SU-DHL-6 (cell line): ENCODE data around the gene SPIRE2.

Experiments
- H2AFZ ChIP-seq: fragments of 200-600 bp; sonication (generic); 2 replicates; pipeline ENCODE4 v1.6.1; 2014; ENCODE audit warnings: low read depth, mild to moderate bottlenecking, moderate library complexity, mixed read lengths, antibody characterized with exemption, low read length; ENCODE audit not compliant: severe bottlenecking
- H3F3A ChIP-seq: fragments of 200-600 bp; shearing (Covaris generic); 2 replicates; pipeline ENCODE4 v1.6.0; 2016; ENCODE audit warnings: antibody characterized with exemption, mild to moderate bottlenecking; ENCODE audit not compliant: insufficient read depth
- H3K27ac ChIP-seq: fragments of 200-600 bp; sonication (generic); 2 replicates; pipeline ENCODE4 v1.5.1; 2016; ENCODE audit warnings: low read depth, mild to moderate bottlenecking, low read length, moderate library complexity, mixed read lengths
- H3K27me3 ChIP-seq: fragments of 200-600 bp; sonication (generic), shearing (Covaris generic); 2 replicates; pipeline ENCODE4 v1.6.0; 2014; ENCODE audit warnings: mild to moderate bottlenecking, low read length
- H3K36me3 ChIP-seq: fragments of 200-600 bp; sonication (generic); 2 replicates; pipeline ENCODE4 v1.6.1; 2014; ENCODE audit warnings: mild to moderate bottlenecking, low read length, mixed read lengths
- H3K4me2 ChIP-seq: fragments of 300-600, 200-600 bp; shearing (Covaris generic), sonication (generic); 2 replicates; pipeline ENCODE4 v1.6.0; 2014; ENCODE audit warnings: low read length, low read depth, mild to moderate bottlenecking; ENCODE audit not compliant: poor library complexity, severe bottlenecking
- H3K4me3 ChIP-seq: fragments of 200-600 bp; sonication (generic); 2 replicates; pipeline ENCODE4 v1.5.1; 2014; ENCODE audit warnings: antibody characterized with exemption, low read length, mild to moderate bottlenecking, mixed read lengths; ENCODE audit not compliant: insufficient read depth, poor library complexity, severe bottlenecking
- H3K79me2 ChIP-seq: fragments of 200-600 bp; sonication (generic); 2 replicates; pipeline ENCODE4 v1.6.1; 2014; ENCODE audit warnings: mild to moderate bottlenecking, low read length, moderate library complexity; ENCODE audit not compliant: insufficient read depth
- H3K9ac ChIP-seq: fragments of 200-600 bp; sonication (generic); 2 replicates; pipeline ENCODE4 v1.7.0; 2014; ENCODE audit warnings: mild to moderate bottlenecking, low read length
- H3K9me2 ChIP-seq: fragments of 200-600 bp; sonication (generic); replicated peaks from 2 replicates; pipeline ENCODE4 v1.6.1; 2014; ENCODE audit warnings: low read length; ENCODE audit not compliant: insufficient read depth
- H3K9me3 ChIP-seq: fragments of 200-600 bp; sonication (generic); 2 replicates; pipeline ENCODE4 v1.6.1; 2014; ENCODE audit warnings: low read length, mixed read lengths; ENCODE audit not compliant: insufficient read depth
- H4K20me1 ChIP-seq: fragments of 200-600 bp; sonication (generic); 2 replicates; pipeline ENCODE4 v1.6.1; 2014; ENCODE audit warnings: low read depth, mild to moderate bottlenecking, antibody characterized with exemption, low read length, moderate library complexity, mixed read lengths
- CTCF ChIP-seq: fragments of 200-600 bp; sonication (generic); IDR thresholded peaks from one replicate; pipeline ENCODE4 v1.5.1; 2017; ENCODE audit warnings: antibody characterized with exemption, mild to moderate bottlenecking, low read length, moderate library complexity; ENCODE audit not compliant: insufficient read depth, poor library complexity, severe bottlenecking
- EZH2phosphoT487 ChIP-seq: fragments of 200-600 bp; sonication (generic), shearing (Covaris generic); conservative IDR thresholded peaks from 2 replicates; pipeline ENCODE4 v1.6.1; 2018; ENCODE audit warnings: mild to moderate bottlenecking, antibody characterized with exemption, low read length, moderate library complexity, mixed read lengths

The SPIRE2 gene

DNA sequence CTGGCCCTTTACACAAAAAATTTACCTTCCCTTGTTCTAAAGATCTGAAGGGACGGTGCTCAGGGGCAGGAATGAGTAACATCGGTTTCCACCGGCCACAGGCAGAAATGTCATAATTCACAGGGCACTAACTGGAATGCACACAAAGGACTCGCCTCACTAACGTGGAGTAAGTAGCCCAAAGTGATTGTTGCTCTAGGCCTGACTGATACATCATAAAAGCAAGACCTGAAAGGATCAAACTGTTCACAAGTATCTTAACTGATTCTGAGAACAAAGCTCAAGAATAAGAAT, 36.2 kb downstream of the SPIRE2 start:
- H3K9me3 ChIP-seq, result no peaks in the 10 kb centered on the region; the same call in 1 of the 2 replicates
- TF ChIP-seq CTCF (no peak), EZH2phosphoT487 (no peak)
- H3K79me2 ChIP-seq, result no peaks in the 10 kb centered on the region
- H2AFZ ChIP-seq, result no peak overlapping the region
- H4K20me1 ChIP-seq, result no peaks in the 10 kb centered on the region
- H3K27me3 ChIP-seq, result no peaks in the 10 kb centered on the region
- no peak overlapping the region for H3K4me3 ChIP-seq
- H3K9me2 ChIP-seq, result no peaks in the 10 kb centered on the region
- H3K4me2 ChIP-seq, result no peak overlapping the region
- H3F3A ChIP-seq, result no peaks in the 10 kb centered on the region
- H3K27ac ChIP-seq, result no peak overlapping the region
- no peak overlapping the region for H3K9ac ChIP-seq
- H3K36me3 ChIP-seq, result no peaks in the 10 kb centered on the region

DNA sequence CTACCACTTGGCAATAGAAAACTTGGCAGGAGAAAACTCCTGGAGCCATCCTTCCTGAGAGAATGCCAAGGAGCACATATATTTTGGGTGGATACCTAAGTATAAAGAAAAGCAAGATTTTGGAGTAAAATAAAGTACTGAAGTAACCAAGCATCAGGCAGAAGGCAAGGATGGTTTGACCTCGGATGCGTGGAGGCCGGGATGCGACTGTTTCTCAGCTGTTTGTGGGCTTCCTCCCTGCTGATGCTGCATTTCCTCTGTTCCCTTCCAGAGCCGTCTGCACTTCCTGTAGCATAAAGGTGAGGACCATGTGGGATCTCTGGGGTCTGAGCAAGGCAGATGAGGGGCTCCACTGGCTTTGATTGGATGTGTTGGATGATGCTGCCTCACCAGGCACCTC, 39.6 kb downstream of the SPIRE2 start:
- Histone ChIP-seq H3K9me3 (no peaks in the 10 kb centered on the region; the same call in 1 of the 2 replicates), H3K27ac (no peak overlapping the region), H3K27me3 (no peaks in the 10 kb centered on the region), H3K9me2 (no peaks in the 10 kb centered on the region), H3K4me3 (no peak overlapping the region), H4K20me1 (no peaks in the 10 kb centered on the region), H3K36me3 (no peaks in the 10 kb centered on the region), H3K9ac (no peak overlapping the region), H3K4me2 (no peak overlapping the region), H2AFZ (no peak overlapping the region), H3K79me2 (no peaks in the 10 kb centered on the region), H3F3A (0 out of 2 replicates have a peak, but pooled peaks cover 4% of the 10 kb centered on the region)
- no peak for TF ChIP-seq EZH2phosphoT487
- no peak for TF ChIP-seq CTCF

DNA sequence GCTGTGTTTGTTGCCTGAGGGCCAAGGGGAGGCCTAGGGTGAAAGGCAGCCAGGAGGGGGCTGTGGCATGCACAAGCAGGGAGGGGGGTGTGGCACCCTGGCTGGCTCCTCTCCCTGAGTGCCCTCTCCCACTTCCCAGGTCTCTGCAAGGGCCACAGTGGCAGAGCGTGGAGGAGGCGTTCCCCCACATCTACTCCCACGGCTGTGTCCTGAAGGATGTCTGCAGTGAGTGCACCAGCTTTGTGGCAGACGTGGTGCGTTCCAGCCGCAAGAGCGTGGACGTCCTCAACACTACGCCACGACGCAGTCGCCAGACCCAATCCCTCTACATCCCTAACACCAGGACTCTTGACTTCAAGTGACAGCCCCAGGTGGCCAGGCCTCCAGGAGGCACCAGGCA, 41.6 kb downstream of the SPIRE2 start:
- H3K9ac ChIP-seq, result no peak overlapping the region
- H3K9me3 ChIP-seq, result no peaks in the 10 kb centered on the region; the same call in 1 of the 2 replicates
- no peak overlapping the region for H3K27ac ChIP-seq
- H3K27me3 ChIP-seq, result no peaks in the 10 kb centered on the region
- H3F3A ChIP-seq, result 0 out of 2 replicates have a peak, but pooled peaks cover 9% of the 10 kb centered on the region
- peaks cover 6% of the 10 kb centered on the region for H4K20me1 ChIP-seq
- no peak for TF ChIP-seq EZH2phosphoT487
- TF ChIP-seq CTCF, result no peak
- no peak overlapping the region for H3K4me3 ChIP-seq
- H3K79me2 ChIP-seq, result peaks cover 8% of the 10 kb centered on the region
- no peaks in the 10 kb centered on the region for H3K9me2 ChIP-seq
- H2AFZ ChIP-seq, result no peak overlapping the region
- no peak overlapping the region for H3K4me2 ChIP-seq
- peaks cover 3% of the 10 kb centered on the region for H3K36me3 ChIP-seq
